ENCODE data around the gene S100A5. TPM values are rescaled to one million over a fixed set of nuclear protein-coding genes. Genes with fewer than 3 reads are reported as not detected.

S100A5 gene
- polyA plus RNA-seq, 2 of the 4 experiments (the other 2 are of a cell fraction), result 0.45 to 0.68 TPM

DNA sequence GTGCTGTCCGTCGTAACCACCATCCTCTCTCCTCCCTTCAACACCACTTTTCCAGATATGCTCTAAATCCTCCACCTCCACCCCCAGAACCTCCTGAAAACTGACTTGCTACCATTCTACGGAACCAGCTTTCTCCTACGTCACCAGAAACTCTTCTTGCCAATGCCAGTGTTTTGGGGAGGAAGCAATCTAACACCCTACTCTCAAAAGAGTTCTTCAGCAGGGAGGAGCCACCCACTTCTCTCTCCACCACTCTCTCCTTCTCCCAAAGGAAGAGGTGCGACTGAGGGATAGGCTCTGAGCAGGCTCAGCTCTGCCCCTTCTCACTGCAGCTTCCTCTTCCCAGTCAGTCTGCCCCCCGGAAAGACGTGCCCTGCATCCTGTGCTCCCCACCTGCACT is 31.0 kb upstream of the S100A5 start:
- Histone ChIP-seq H3K27ac (peak overlapping the region in 1 of 2 experiments; percentile 38; a peak in 2 of 6 replicates), H3K4me1 (peaks cover 29% of the 10 kb centered on the region), H3K4me2 (no peak overlapping the region), H3K9me3 (no peaks in the 10 kb centered on the region), H3K4me3 (no peak overlapping the region)
- WGBS (ENCODE audit: missing lambda C conversion rate), result 86% methylated on average over 7 of the region's 7 CpGs
- TF ChIP-seq E2F6 (IDR thresholded peaks at IDR 0.05; ENCODE audit: borderline replicate concordance, low read depth) (no peak), RAD21 (conservative IDR thresholded peaks at IDR 0.05 in 1 of 2, IDR thresholded peaks at IDR 0.05 in 1 of 2) (no peak), PHF8 (IDR thresholded peaks at IDR 0.05; ENCODE audit: borderline replicate concordance, low read depth) (no peak), GATA3 (IDR thresholded peaks at IDR 0.05; ENCODE audit: borderline replicate concordance) (no peak), HOXA7 (CRISPR knock-in tag; IDR thresholded peaks at IDR 0.05) (no peak), RARB (CRISPR knock-in tag; IDR thresholded peaks at IDR 0.05) (no peak), POLR2AphosphoS2 (conservative IDR thresholded peaks at IDR 0.05; ENCODE audit: low read length) (no peak), POLR2A (IDR thresholded peaks at IDR 0.05; ENCODE audit: low read length) (no peak), ZFP36 (IDR thresholded peaks at IDR 0.05; ENCODE audit: borderline replicate concordance, partially characterized antibody) (no peak), EP300 (IDR thresholded peaks at IDR 0.05) (no peak), HOXB13 (CRISPR knock-in tag; IDR thresholded peaks at IDR 0.05; ENCODE audit: low read depth) (no peak)
- TF ChIP-seq, protein P1, sequence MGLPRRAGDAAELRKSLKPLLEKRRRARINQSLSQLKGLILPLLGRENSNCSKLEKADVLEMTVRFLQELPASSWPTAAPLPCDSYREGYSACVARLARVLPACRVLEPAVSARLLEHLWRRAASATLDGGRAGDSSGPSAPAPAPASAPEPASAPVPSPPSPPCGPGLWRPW (IDR thresholded peaks at IDR 0.05), result no peak
- FAIRE-seq, result no peak
- ChIA-PET POLR2A (interaction anchor here (1.4 to 3.4 kb wide), 6 partner anchors 36 to 100 kb away, joined by 3 to 24 read pairs (median 10); partner anchors contain the start of genes CHTOP, S100A13 and S100A6), CTCF (interaction anchor here (0.5 to 7.5 kb wide), 46 partner anchors 10 to 421 kb away, joined by 3 to 471 read pairs (median 8); partner anchors contain the start of genes CHTOP, NPR1, RAB13 and S100A1)
- no peak for DNase-seq (ENCODE audit: low read depth in 1 of 2, low spot score in 1 of 2)
- no peak for ATAC-seq

GRCh38 chr1:153570874-153571273 is 30.1 kb upstream of the S100A5 start:
- POLR2A ChIA-PET, result interaction anchor here (2.5 to 3.4 kb wide), 2 partner anchors 36 to 63 kb away, joined by 12 to 24 read pairs; partner anchors contain the start of genes CHTOP and S100A6

GRCh38 chr1:153569465-153569864 is 28.7 kb upstream of the S100A5 start:
- POLR2A ChIA-PET, result interaction anchor here (2.4 kb wide), 1 partner anchor 35 kb away, joined by 102 read pairs; the partner anchor contains the start of gene S100A6

More at GRCh38 chr1:153570874-153571273, 30.1 kb upstream of the S100A5 start:
- CTCF ChIA-PET, result interaction anchor here (0.6 to 7.5 kb wide), 17 partner anchors 15 to 701 kb away, joined by 3 to 471 read pairs (median 32); partner anchors contain the start of genes CHTOP, NPR1, S100A1 and S100A13
- no peak for FAIRE-seq
- DNase-seq (ENCODE audit: low read depth in 1 of 2, low spot score in 1 of 2), result no peak
- no peak for ATAC-seq
- WGBS (ENCODE audit: missing lambda C conversion rate), result 85% methylated on average over 5 of the region's 5 CpGs
- no peak overlapping the region for H3K4me2 ChIP-seq
- H3K4me1 ChIP-seq, result peaks cover 36% of the 10 kb centered on the region
- no peak overlapping the region for H3K4me3 ChIP-seq
- 0 out of 6 replicates have a peak overlapping the region, but pooled peaks of 1 of the 2 experiments have one; percentile 8 for H3K27ac ChIP-seq
- H3K9me3 ChIP-seq, result no peaks in the 10 kb centered on the region
- TF ChIP-seq GATA3 (IDR thresholded peaks at IDR 0.05; ENCODE audit: borderline replicate concordance) (no peak), TFCP2L1 (CRISPR knock-in tag; IDR thresholded peaks at IDR 0.05) (no peak), NR3C1 (IDR thresholded peaks at IDR 0.05) (no peak), CBX2 (IDR thresholded peaks at IDR 0.05; ENCODE audit: borderline replicate concordance, low read depth) (no peak), FOSB (CRISPR knock-in tag; IDR thresholded peaks at IDR 0.05) (no peak), CHD4 (IDR thresholded peaks at IDR 0.05; ENCODE audit: borderline replicate concordance) (no peak), ZSCAN20 (CRISPR knock-in tag; IDR thresholded peaks at IDR 0.05) (no peak), TP53 (CRISPR knock-in tag; IDR thresholded peaks at IDR 0.05) (no peak), ZNF302 (CRISPR knock-in tag; IDR thresholded peaks at IDR 0.05) (no peak), PHF8 (IDR thresholded peaks at IDR 0.05; ENCODE audit: borderline replicate concordance, low read depth) (no peak)
- TF ChIP-seq, protein P1 (IDR thresholded peaks at IDR 0.05), result no peak
- TF ChIP-seq, protein P2, sequence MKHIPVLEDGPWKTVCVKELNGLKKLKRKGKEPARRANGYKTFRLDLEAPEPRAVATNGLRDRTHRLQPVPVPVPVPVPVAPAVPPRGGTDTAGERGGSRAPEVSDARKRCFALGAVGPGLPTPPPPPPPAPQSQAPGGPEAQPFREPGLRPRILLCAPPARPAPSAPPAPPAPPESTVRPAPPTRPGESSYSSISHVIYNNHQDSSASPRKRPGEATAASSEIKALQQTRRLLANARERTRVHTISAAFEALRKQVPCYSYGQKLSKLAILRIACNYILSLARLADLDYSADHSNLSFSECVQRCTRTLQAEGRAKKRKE (CRISPR knock-in tag; IDR thresholded peaks at IDR 0.05; ENCODE audit: low read depth), result no peak

More at GRCh38 chr1:153569465-153569864, 28.7 kb upstream of the S100A5 start:
- Histone ChIP-seq H3K9me3 (no peaks in the 10 kb centered on the region), H3K27ac (peak overlapping the region in 1 of 2 experiments; percentile 97; a peak in 4 of 6 replicates), H3K4me3 (no peak overlapping the region), H3K4me1 (peaks cover 50% of the 10 kb centered on the region), H3K4me2 (no peak overlapping the region)
- CTCF ChIA-PET, result interaction anchor here (0.7 to 7.5 kb wide), 16 partner anchors 9 to 217 kb away, joined by 3 to 471 read pairs (median 30); partner anchors contain the start of genes CHTOP, NPR1, S100A1 and S100A13
- FAIRE-seq (no peak), DNase-seq (ENCODE audit: low read depth in 1 of 2, low spot score in 1 of 2) (no peak), ATAC-seq (no peak)
- no peak for TF ChIP-seq ZNF302 (CRISPR knock-in tag; IDR thresholded peaks at IDR 0.05)
- no peak for TF ChIP-seq TFCP2L1 (CRISPR knock-in tag; IDR thresholded peaks at IDR 0.05)
- no peak for TF ChIP-seq RFX5 (IDR thresholded peaks at IDR 0.05)
- TF ChIP-seq RCOR1 (IDR thresholded peaks at IDR 0.05; ENCODE audit: low read depth, low read length), result no peak
- no peak for TF ChIP-seq HOXA7 (CRISPR knock-in tag; IDR thresholded peaks at IDR 0.05)
- 0 out of 2 replicates have a peak, but pooled peaks have one; percentile 26 for TF ChIP-seq KDM1A (IDR thresholded peaks at IDR 0.05; ENCODE audit: low read depth)
- WGBS (ENCODE audit: missing lambda C conversion rate), result 90% methylated on average over 8 of the region's 8 CpGs
